Hepatocyte (in vitro differentiated cells): ENCODE data around the gene UTS2R. TPM values are rescaled to one million over a fixed set of nuclear protein-coding genes. Genes with fewer than 3 reads are reported as not detected.

Experiments used
- DNase-seq: peaks from one replicate; pipeline ENCODE4 v3.0.0-alpha.2; 2016; ENCODE audit warnings: low spot score
- H2AFZ ChIP-seq: fragments of 200-600 bp; sonication (generic); 2 replicates; pipeline ENCODE4 v1.6.0; 2016; ENCODE audit warnings: antibody characterized with exemption, mild to moderate bottlenecking
- H3K27ac ChIP-seq: fragments of 200-600 bp; sonication (generic); 2 replicates; pipeline ENCODE4 v1.5.1; 2016; ENCODE audit warnings: mild to moderate bottlenecking
- H3K27me3 ChIP-seq: fragments of 200-600 bp; sonication (generic); 2 replicates; pipeline ENCODE4 v1.6.1; 2016
- H3K36me3 ChIP-seq: fragments of 200-600 bp; sonication (generic); replicated peaks from 2 replicates; pipeline ENCODE4 v1.5.1; 2016; ENCODE audit warnings: low read depth; ENCODE audit not compliant: insufficient read depth
- H3K4me1 ChIP-seq: fragments of 200-600 bp; sonication (generic); 2 replicates; pipeline ENCODE4 v1.5.1; 2016; ENCODE audit warnings: mild to moderate bottlenecking, moderate library complexity; ENCODE audit not compliant: insufficient read depth
- H3K4me2 ChIP-seq: fragments of 200-600 bp; sonication (generic); 2 replicates; pipeline ENCODE4 v1.6.0; 2016
- H3K4me3 ChIP-seq: fragments of 200-600 bp; sonication (generic); 2 replicates; pipeline ENCODE4 v1.5.1; 2016; ENCODE audit warnings: mild to moderate bottlenecking
- H3K79me2 ChIP-seq: fragments of 200-600 bp; sonication (generic); 2 replicates; pipeline ENCODE4 v1.6.0; 2017; ENCODE audit warnings: mild to moderate bottlenecking
- H3K9me2 ChIP-seq: fragments of 200-600 bp; sonication (generic); replicated peaks from 2 replicates; pipeline ENCODE4 v1.6.0; 2017; ENCODE audit warnings: mild to moderate bottlenecking; ENCODE audit not compliant: insufficient read depth
- H3K9me3 ChIP-seq: fragments of 200-600 bp; sonication (generic); 2 replicates; pipeline ENCODE4 v1.5.1; 2016; ENCODE audit warnings: low read depth, mild to moderate bottlenecking
- H4K20me1 ChIP-seq: fragments of 200-600 bp; sonication (generic); 2 replicates; pipeline ENCODE4 v1.6.0; 2016; ENCODE audit warnings: mild to moderate bottlenecking; ENCODE audit not compliant: insufficient read depth, poor library complexity, severe bottlenecking
- CTCF ChIP-seq: fragments of 200-600 bp; sonication (generic); IDR thresholded peaks from 2 replicates; pipeline ENCODE4 v1.5.1; 2016; ENCODE audit warnings: antibody characterized with exemption, mild to moderate bottlenecking; ENCODE audit not compliant: poor library complexity
- EZH2 ChIP-seq: fragments of 200-600 bp; sonication (generic); IDR thresholded peaks from 2 replicates; pipeline ENCODE4 v1.6.1; 2016; ENCODE audit warnings: antibody characterized with exemption, mild to moderate bottlenecking, borderline replicate concordance
- EZH2phosphoT487 ChIP-seq: fragments of 200-600 bp; sonication (generic); IDR thresholded peaks from one replicate; pipeline ENCODE4 v1.6.1; 2018; ENCODE audit warnings: antibody characterized with exemption, mild to moderate bottlenecking, low read depth, moderate library complexity; ENCODE audit not compliant: unreplicated experiment, severe bottlenecking
- WGBS: methylation state at CpG from one replicate; pipeline ENCODE4 v1.1.6; 2016; ENCODE audit warnings: low lambda C conversion rate; ENCODE audit errors: missing lambda C conversion rate; 5-methylcytosine and 5-hydroxymethylcytosine counted together
- polyA plus RNA-seq: library from polyadenylated mRNA; unstranded; fragments of >200 nt; fragmentation: Nextera tagmentation; extraction: Ambion mirVana; gene quantifications from 2 replicates; pipeline ENCODE4 v1.2.1, GENCODE V29; 2016
- total RNA-seq: library from RNA; depleted of rRNA; stranded (reverse); fragments of >200 nt; gene quantifications from 2 replicates; pipeline ENCODE4 v1.2.3, GENCODE V29; 2014

Gene UTS2R
- total and polyA plus RNA-seq, 2 experiments from 2014 or later = 0.10 TPM; not detected in 1

GRCh38 chr17:82361885-82362633, 9.5 kb upstream of the UTS2R start:
- Histone ChIP-seq H3K9me2 (no peaks in the 10 kb centered on the region), H3K27me3 (no peaks in the 10 kb centered on the region), H2AFZ (no peak overlapping the region), H3K4me1 (no peaks in the 10 kb centered on the region), H3K36me3 (no peaks in the 10 kb centered on the region), H4K20me1 (no peaks in the 10 kb centered on the region), H3K79me2 (no peaks in the 10 kb centered on the region), H3K4me3 (no peak overlapping the region), H3K9me3 (no peaks in the 10 kb centered on the region), H3K27ac (no peak overlapping the region), H3K4me2 (no peak overlapping the region)
- WGBS = 97% methylated on average over 6 of the region's 6 CpGs
- DNase-seq = no peak
- TF ChIP-seq EZH2 (no peak), CTCF (no peak), EZH2phosphoT487 (no peak)

- no peaks in the 10 kb centered on the region for H4K20me1 ChIP-seq
- DNase-seq = no peak
- no peaks in the 10 kb centered on the region for H3K36me3 ChIP-seq
- peaks cover 10% of the 10 kb centered on the region for H3K27me3 ChIP-seq
- no peaks in the 10 kb centered on the region for H3K9me2 ChIP-seq
- H3K4me1 ChIP-seq = peaks cover 2% of the 10 kb centered on the region
- H3K4me3 ChIP-seq = no peak overlapping the region
- no peak overlapping the region for H3K27ac ChIP-seq
- TF ChIP-seq CTCF = no peak
- TF ChIP-seq EZH2 = no peak
- no peak for TF ChIP-seq EZH2phosphoT487
- no peak overlapping the region for H3K4me2 ChIP-seq
- no peaks in the 10 kb centered on the region for H3K79me2 ChIP-seq
- WGBS = 73% methylated on average over 6 of the region's 6 CpGs
- no peaks in the 10 kb centered on the region for H3K9me3 ChIP-seq
- H2AFZ ChIP-seq = no peak overlapping the region
These were observed 5.8 kb upstream of the UTS2R start for GRCh38 chr17:82365606-82366295.

- Histone ChIP-seq H3K9me2 (no peaks in the 10 kb centered on the region), H3K27ac (no peak overlapping the region), H3K36me3 (no peaks in the 10 kb centered on the region), H3K4me1 (peaks cover 9% of the 10 kb centered on the region), H2AFZ (no peak overlapping the region), H4K20me1 (no peaks in the 10 kb centered on the region), H3K27me3 (peaks cover 18% of the 10 kb centered on the region), H3K9me3 (no peaks in the 10 kb centered on the region), H3K4me3 (no peak overlapping the region), H3K4me2 (no peak overlapping the region), H3K79me2 (no peaks in the 10 kb centered on the region)
- no peak for TF ChIP-seq EZH2
- TF ChIP-seq EZH2phosphoT487 = no peak
- TF ChIP-seq CTCF = no peak
- DNase-seq = no peak
- WGBS = 77% methylated on average over 7 of the region's 7 CpGs
These were observed 4.8 kb upstream of the UTS2R start for GRCh38 chr17:82366749-82367148.
